Body of pancreas (tissue), 4 donors: Measurements from ENCODE around the gene VPS16. TPM values are rescaled to one million over a fixed set of nuclear protein-coding genes. Genes with fewer than 3 reads are reported as not detected.
"Not testable (repeated sequence)": the region's sequence is repeated elsewhere in the genome, so short reads cannot be mapped to it uniquely, and the experiment has no call there.

Experiments used
- ATAC-seq: fragments of 150-250 bp; one replicate; pipeline ENCODE4 v1.9.1; 2016
- DNase-seq, 4 donors: peaks; one replicate each; pipeline ENCODE4 v3.0.0-alpha.2; 2019
- H3K27ac ChIP-seq, 4 donors: fragments of 200-600 bp; sonication (generic); 1 replicate in 3 of 4; 2 replicates in 1 of 4; pipeline versions ENCODE4 v1.5.1 to v1.6.1; 2016 to 2019; ENCODE audit warnings: mild to moderate bottlenecking in 1 of 4, mixed read lengths in 1 of 4, moderate library complexity in 1 of 4
- H3K27me3 ChIP-seq, 2 donors: fragments of 200-600 bp; sonication (generic); one replicate each; pipeline ENCODE4 v1.6.0; 2016; ENCODE audit warnings: mild to moderate bottlenecking in 1 of 2
- H3K36me3 ChIP-seq, 2 donors: fragments of 200-600 bp; sonication (generic); replicated peaks in 1 of 2; 2 replicates each; pipeline ENCODE4 v1.5.1; 2016; ENCODE audit warnings: low read depth in 2 of 2; ENCODE audit not compliant: insufficient read depth in 1 of 2
- H3K4me1 ChIP-seq: fragments of 200-600 bp; sonication (generic); one replicate; pipeline ENCODE4 v1.6.0; 2016
- H3K4me3 ChIP-seq, 2 donors: fragments of 200-600 bp; sonication (generic); 1 replicate in 1 of 2; 2 replicates in 1 of 2; pipeline ENCODE4 v1.5.1; 2016 to 2019
- H3K9me3 ChIP-seq, 3 donors: fragments of 200-600 bp; sonication (generic); 1 replicate in 2 of 3; 2 replicates in 1 of 3; pipeline ENCODE4 v1.5.1; 2016
- POLR2A ChIP-seq, 3 donors: fragments of 450-650 bp; IDR thresholded peaks; one replicate each; pipeline ENCODE4 v1.6.1; 2016; ENCODE audit warnings: antibody characterized with exemption in 3 of 3, mild to moderate bottlenecking in 2 of 3
- WGBS, 2 donors: methylation state at CpG; one replicate each; pipeline ENCODE4 v1.1.5; 2017; 5-methylcytosine and 5-hydroxymethylcytosine counted together
- intact Hi-C: fragments of 100-400 bp; cut with DNase I; formaldehyde crosslinking; loops from one replicate; pipeline ENCODE4 v1.15.1; 2023
- total RNA-seq, 2 donors: library from RNA; depleted of rRNA; stranded (reverse); fragments of >200 nt; gene quantifications; one replicate each; pipeline ENCODE4 v1.1.0, GENCODE V29; 2016
- TF ChIP-seq, protein P1 (sequence below), 7 experiments: fragments of 450-650 bp in 4 of 7; fragments of 200-600 bp in 3 of 7; sonication (generic) in 3 of 7; IDR thresholded peaks; one replicate each; pipeline ENCODE4 v1.5.1; 2016 to 2019; ENCODE audit warnings: antibody characterized with exemption in 7 of 7

Gene VPS16
- total RNA-seq, 2 donors from 2014 or later = 21.3 to 25.4 TPM

DNA sequence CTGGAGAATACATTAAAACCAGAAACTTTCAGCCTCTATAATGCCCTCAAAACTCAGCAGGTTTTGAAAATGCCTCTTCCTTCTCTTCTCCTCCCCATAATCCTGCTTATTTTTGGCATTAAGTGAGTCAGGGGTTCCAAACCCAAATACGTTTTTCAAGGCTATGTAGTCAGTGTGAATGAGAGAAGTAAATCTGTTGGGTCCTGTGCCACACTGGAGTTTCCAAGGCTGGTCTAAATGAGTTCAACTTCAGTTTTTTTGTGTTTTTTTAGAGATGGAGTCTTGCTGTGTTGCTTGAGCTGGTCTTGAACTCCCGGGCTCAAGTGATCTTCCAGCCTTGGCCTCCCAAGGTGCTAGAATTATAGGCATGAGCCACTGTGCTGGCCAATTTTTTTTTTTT lies 53.7 kb downstream of the VPS16 start:
- intact Hi-C loops = no loop called here
- 80 to 83% methylated on average over 2 of the region's 2 CpGs for WGBS, 2 donors
- H3K27ac ChIP-seq = no peak overlapping the region
- no peaks in the 10 kb centered on the region for H3K27me3 ChIP-seq
- no peaks in the 10 kb centered on the region for H3K4me1 ChIP-seq
- no peak overlapping the region for H3K4me3 ChIP-seq
- TF ChIP-seq, protein P1, sequence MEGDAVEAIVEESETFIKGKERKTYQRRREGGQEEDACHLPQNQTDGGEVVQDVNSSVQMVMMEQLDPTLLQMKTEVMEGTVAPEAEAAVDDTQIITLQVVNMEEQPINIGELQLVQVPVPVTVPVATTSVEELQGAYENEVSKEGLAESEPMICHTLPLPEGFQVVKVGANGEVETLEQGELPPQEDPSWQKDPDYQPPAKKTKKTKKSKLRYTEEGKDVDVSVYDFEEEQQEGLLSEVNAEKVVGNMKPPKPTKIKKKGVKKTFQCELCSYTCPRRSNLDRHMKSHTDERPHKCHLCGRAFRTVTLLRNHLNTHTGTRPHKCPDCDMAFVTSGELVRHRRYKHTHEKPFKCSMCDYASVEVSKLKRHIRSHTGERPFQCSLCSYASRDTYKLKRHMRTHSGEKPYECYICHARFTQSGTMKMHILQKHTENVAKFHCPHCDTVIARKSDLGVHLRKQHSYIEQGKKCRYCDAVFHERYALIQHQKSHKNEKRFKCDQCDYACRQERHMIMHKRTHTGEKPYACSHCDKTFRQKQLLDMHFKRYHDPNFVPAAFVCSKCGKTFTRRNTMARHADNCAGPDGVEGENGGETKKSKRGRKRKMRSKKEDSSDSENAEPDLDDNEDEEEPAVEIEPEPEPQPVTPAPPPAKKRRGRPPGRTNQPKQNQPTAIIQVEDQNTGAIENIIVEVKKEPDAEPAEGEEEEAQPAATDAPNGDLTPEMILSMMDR (IDR thresholded peaks at IDR 0.05) = no peak
- no peak for TF ChIP-seq POLR2A (IDR thresholded peaks at IDR 0.05)
- no peak for ATAC-seq
- no peak for DNase-seq
- H3K9me3 ChIP-seq = no peaks in the 10 kb centered on the region
- no peaks in the 10 kb centered on the region for H3K36me3 ChIP-seq

DNA sequence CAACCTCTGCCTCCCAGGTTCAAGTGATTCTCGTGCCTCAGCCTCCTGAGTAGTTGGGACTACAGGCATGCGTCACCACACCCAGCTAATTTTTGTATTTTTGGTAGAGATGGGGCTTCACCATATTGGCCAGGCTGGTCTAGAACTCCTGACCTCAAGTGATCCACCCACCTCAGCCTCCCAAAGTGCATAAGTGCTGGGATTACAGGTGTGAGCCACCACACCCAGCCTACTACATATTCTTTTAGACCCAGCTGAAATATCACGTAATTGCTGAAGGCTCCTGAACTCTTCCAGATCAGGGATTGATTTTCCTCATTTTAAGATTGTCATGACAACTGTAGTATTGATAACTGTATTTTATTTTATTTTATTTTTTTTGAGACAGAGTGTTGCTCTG lies 54.6 kb downstream of the VPS16 start:
- 96 to 100% methylated on average over 3 of the region's 3 CpGs for WGBS, 2 donors
- DNase-seq, H3K27ac ChIP-seq, H3K9me3 ChIP-seq, intact Hi-C loops, H3K36me3 ChIP-seq, H3K4me3 ChIP-seq, ATAC-seq, H3K27me3 ChIP-seq, H3K4me1 ChIP-seq: not testable (repeated sequence)

DNA sequence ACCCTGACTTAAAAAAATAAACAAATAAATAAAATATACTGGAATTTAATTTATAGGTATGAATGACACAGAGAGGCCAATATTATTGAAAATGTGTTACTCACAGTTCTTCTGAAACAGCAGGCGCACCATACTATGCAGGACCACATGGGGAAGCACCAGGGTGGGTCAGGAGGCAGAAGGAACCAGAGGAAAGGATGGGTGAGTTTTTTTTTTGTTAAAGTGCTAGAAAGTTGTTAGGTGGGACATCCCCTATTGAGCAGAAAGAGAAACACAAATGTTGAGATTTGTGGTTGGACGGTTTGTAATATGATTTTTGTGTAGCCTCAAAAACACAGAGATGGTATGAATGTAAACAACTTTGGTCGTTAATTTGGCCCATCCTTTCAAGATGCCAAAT lies 58.7 kb downstream of the VPS16 start:
- ATAC-seq (no peak), DNase-seq (no peak)
- intact Hi-C loops = no loop called here
- Histone ChIP-seq H3K36me3 (no peaks in the 10 kb centered on the region), H3K4me3 (no peak overlapping the region), H3K27me3 (no peaks in the 10 kb centered on the region), H3K9me3 (no peaks in the 10 kb centered on the region), H3K4me1 (no peaks in the 10 kb centered on the region), H3K27ac (no peak overlapping the region)
- WGBS, 2 donors = 94 to 95% methylated on average over 3 of the region's 3 CpGs
- TF ChIP-seq, protein P1 (IDR thresholded peaks at IDR 0.05) = no peak
- no peak for TF ChIP-seq POLR2A (IDR thresholded peaks at IDR 0.05)

GRCh38 chr20:2900845-2901592 lies 60.5 kb downstream of the VPS16 start:
- Histone ChIP-seq H3K27me3 (no peaks in the 10 kb centered on the region), H3K36me3 (no peaks in the 10 kb centered on the region), H3K4me3 (no peak overlapping the region), H3K9me3 (no peaks in the 10 kb centered on the region), H3K4me1 (no peaks in the 10 kb centered on the region), H3K27ac (no peak overlapping the region)
- intact Hi-C loops = no loop called here
- TF ChIP-seq POLR2A (IDR thresholded peaks at IDR 0.05) = no peak
- TF ChIP-seq, protein P1 (IDR thresholded peaks at IDR 0.05) = no peak
- ATAC-seq (no peak), DNase-seq (no peak)
- WGBS, 2 donors = 88 to 94% methylated on average over 11 of the region's 11 CpGs

DNA sequence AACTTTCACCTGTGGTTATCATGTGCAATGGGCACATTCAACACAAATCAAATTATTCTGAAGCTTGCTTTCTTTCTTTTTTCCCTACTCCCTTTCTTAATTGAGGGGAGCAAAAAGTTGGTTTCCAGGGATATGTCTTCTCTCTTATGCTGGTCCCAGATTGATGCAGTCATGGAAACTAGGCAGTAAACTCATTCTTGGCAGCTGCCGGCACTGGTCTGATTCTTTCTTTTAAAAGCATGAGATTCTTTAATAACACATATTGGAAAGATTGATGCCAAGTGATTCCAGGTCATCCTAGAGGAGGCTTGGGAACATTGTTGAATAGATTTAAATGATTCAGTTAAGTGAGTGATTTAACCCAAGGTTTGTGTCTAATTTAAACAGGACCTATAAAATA lies 61.7 kb downstream of the VPS16 start:
- ATAC-seq (no peak), DNase-seq (no peak)
- Histone ChIP-seq H3K27me3 (no peaks in the 10 kb centered on the region), H3K27ac (no peak overlapping the region), H3K9me3 (no peaks in the 10 kb centered on the region), H3K36me3 (no peaks in the 10 kb centered on the region), H3K4me1 (peaks cover 5% of the 10 kb centered on the region), H3K4me3 (no peak overlapping the region)
- 31 to 38% methylated on average over 1 of the region's 1 CpG for WGBS, 2 donors
- TF ChIP-seq POLR2A (IDR thresholded peaks at IDR 0.05) = no peak
- TF ChIP-seq, protein P1 (IDR thresholded peaks at IDR 0.05) = no peak
- intact Hi-C loops = no loop called here
